ENCODE measurements around the gene GATB.

Gene GATB, protein sequence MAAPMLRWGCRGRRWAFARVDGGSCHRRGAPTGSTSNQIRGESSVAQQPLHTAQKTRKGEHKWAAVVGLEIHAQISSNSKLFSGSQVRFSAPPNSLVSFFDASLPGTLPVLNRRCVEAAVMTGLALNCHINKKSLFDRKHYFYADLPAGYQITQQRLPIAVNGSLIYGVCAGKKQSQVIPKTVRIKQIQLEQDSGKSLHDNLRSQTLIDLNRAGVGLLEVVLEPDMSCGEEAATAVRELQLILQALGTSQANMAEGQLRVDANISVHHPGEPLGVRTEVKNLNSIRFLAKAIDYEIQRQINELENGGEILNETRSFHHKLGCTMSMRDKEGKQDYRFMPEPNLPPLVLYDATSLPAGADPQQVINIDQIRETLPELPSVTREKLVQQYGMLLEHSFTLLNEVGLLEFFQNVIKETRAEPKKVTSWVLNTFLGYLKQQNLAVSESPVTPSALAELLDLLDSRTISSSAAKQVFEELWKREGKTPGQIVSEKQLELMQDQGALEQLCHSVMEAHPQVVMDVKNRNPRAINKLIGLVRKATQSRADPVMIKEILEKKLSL

DNA sequence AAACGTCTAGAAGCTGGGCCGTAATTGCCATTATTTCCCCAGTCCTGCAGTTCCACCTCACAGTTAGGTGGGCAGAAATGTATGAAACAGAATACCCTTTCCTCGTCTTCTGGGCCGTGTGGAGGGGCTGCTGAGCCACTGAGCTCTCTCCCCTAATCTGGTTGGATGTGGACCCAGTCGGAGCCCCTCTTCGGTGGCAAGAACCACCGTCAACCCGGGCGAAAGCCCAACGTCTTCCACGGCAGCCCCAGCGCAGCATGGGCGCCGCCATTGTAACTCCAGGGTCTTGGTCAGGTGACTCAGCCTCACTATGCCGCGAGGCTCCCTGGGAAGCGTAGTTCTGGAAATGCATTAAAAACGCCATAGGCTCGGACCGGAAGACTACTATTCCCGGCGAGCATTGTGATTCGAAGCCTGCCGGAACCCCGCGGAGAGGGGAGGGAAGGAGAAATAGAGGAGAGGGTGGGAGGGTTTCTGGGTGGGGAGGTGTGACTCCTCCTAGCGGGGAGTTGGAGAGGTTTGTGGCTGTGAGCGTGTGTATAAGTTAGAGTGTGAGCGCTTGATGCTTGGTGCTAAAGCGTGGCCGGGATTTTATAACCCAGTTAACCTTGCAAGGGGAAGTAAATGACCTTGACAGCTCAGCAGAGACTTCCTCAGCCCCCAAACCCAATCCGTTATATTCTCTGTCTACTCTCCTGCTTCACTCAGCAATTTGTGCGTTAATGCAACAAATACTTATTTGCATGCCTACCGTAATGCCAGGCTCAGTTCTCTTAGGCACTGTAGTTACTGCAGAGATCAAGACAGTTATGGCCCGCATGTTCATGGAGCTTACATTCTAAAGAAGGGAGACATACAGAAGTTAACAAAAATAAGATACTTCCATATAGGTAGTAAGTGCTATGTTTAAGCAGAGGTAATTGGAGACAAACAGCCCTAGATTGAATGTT is at the start of gene GATB:
Gene GATB, minus strand, starts transcription at position 296 of the 950 bp plus-strand sequence. Its CDS starts 25 bp downstream, at position 271.
- DNase-seq: peak; percentile 58

DNA sequence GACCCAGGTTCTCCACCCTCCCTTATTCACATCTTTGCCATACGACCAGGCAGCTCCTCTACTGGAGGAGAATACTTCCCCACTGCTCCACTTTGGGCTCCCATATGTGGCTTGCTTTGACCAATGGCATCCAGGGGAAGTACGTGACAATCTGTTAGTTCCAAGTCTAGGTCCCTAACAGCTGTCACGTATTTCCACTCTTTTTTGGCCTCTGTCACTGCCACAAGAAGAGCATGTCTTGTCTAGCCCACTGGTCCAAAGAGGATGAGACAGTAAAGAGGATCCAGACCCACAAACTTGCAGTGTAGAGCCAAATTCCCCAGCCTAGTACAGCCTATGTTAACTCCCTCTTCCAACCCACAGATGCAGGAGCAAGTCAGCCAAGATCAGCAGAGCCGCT is 49.7 kb upstream of the GATB start:
- DNase-seq: no peak

DNA sequence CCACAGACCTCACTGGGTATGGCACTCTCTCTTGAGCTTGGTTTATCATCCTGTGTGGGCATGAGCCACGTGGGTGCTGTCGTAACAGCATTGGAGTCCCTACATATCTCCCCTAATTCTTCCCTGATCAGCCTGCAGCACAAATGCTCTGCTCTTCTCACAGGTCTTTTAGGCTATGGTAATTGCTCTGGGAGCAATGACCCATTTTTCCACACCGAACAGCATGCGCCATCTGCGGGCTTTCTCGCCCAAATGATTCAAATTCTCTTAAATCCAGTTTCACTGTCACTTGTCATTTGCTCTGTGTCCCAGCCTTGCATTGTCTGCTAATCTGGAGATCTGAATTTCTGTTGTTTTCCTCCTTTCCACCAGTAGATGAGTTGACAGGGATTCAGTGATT is 48.9 kb upstream of the GATB start:
- no peak for DNase-seq

- no peak for DNase-seq
Measured at GRCh38 chr4:151808542-151808941, 47.7 kb upstream of the GATB start.

DNA sequence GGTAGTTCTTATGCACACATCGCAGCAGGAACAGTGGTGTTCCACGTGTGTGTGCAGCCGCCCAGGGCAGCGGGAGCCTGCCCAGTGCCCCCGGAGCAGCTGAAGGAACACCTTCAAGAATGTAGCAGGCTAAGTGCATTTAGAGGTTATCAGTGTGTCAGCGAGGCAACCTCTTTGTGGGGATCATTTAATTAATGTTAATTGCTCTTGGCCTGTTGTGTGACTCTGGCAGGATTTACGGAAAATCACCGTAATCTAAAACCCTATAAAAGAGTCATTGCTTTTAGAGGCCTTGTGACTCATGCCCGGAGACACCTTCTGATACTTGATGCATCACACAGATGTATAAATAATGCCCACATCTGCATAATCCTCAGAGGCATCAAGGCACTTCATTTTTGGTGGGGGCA is 47.3 kb upstream of the GATB start:
- DNase-seq: no peak

GRCh38 chr4:151807220-151807619 is 46.4 kb upstream of the GATB start:
- no peak for DNase-seq

DNA sequence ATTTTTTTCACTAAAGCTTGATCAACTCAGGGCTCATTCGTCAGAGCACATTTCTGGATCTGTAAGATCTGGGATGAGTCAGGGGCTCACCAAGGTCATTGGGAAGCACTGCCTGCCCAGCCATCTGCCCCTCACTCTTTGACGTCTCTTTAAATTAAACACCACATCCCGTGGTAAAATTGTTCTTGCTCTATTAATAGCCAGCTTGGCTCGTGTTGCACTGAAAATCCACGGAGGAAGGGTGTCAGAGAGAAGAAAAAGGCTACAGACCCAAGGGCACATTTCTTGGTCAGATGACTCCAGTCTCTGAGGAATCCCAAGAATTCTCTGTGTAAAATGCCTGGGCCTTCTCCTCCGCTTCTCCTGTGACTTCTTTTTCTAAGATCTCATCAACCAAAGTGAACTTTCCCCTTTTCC is 45.7 kb upstream of the GATB start:
- DNase-seq: no peak

GRCh38 chr4:151804821-151805220 is 44.0 kb upstream of the GATB start:
- DNase-seq: no peak

GRCh38 chr4:151804086-151804630 is 43.4 kb upstream of the GATB start:
- DNase-seq: no peak

DNA sequence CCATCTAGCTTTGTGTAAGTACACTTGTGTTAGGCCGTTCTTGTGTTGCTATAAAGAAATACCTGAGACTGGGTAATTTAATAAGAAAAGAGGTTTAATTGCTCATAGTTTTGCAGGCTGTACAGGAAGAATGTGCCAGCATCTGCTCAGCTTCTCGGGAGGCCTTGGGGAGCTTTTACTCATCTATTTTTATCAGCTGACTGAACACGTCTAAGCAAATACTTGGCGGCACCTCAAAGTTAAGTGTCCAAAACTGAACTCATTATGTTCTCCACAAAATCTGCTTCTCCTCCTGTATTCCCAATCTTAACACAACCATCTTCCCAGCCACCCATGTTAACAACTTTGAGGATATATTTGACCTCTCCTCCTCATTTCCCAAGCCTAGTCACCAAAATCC is 42.4 kb upstream of the GATB start:
- DNase-seq: no peak

- no peak for DNase-seq
Measured at GRCh38 chr4:151801547-151802516, 41.0 kb upstream of the GATB start.

DNA sequence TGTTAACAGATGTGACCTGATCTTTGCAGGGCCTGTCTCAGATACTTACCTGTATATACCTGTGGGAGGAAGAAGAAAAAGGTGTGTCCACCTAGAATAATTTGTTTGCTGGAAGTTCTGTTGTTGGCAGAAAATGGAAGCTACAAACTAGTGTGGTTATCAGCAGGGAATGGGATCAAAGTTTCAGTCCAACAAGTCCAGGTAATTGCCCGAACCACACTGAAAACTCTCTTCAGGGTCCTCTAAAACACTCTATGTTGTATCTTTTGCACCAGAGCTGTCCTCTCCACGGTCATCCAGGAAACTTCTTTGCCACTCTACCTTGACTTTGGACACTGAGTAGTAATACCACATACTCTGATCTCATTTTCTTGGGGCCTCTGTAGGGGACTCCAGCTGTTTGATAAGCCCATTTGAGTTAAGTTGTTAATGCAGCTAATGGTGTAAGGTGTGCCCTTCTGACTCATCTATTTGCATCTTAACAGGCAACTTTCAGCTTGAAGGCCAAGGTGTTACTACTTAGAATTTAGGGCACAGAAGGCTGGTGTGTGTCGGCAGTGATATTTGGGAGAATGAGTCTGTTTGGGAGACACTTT is 38.7 kb upstream of the GATB start:
- no peak for DNase-seq

DNA sequence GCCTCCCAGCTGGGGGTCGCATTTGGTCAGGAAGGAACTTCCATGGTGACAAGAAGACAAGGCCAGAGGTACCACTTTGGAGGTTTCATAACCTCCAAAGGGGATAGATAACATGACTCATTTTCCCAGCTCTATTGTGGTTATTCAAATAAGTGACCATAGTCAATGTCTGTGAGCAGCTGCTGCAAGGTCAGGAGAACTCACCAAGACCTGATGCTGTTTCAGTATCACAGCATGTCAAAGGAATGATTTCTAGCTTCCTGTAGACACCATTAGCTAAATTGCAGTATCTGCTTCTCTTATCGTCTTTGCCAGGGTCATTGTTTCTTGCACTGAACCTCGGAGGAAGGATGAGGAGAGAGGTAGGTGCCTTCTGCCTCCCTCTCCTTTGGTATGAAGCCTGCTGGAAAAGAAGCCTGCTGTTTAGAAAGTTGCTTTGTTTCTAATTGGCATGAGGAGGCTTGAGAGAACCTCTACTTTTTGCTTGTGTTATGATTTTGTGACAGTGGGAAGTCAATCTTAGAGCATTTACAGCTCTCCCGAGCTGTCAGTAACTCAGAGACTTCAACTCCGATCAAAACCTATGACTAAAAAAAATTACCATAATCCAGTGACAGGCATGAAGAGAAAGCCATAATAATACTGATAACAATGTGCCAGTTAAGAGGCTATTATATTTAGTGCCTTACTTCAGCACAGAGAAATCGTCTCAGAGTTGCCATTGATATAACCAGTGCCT is 38.0 kb upstream of the GATB start:
- DNase-seq: no peak

GRCh38 chr4:151797853-151798252 is 37.0 kb upstream of the GATB start:
- no peak for DNase-seq

- DNase-seq: no peak
Measured at GRCh38 chr4:151797131-151797530, 36.3 kb upstream of the GATB start.

- no peak for DNase-seq
Measured at GRCh38 chr4:151796106-151796505, 35.3 kb upstream of the GATB start.

GRCh38 chr4:151792995-151793394 is 32.2 kb upstream of the GATB start:
- DNase-seq: no peak

GRCh38 chr4:151792530-151792929 is 31.7 kb upstream of the GATB start:
- DNase-seq: no peak

- no peak for DNase-seq
Measured at GRCh38 chr4:151788021-151788420, 27.2 kb upstream of the GATB start.

DNA sequence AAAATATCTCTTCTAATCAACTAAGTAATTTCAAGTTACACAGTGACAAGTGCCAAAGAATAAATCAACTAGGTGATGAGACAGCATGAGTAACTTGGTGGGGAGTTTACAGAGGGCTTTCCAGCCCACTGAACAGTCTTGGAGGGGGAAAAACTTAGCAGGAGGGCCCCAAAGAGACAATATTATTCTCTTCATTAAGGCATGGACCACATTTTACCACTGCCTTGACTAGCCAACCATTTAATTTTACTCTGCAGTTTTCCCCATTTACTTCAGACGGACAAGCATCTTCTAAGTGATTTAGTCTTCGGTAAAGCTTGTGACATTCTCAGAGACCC is 25.3 kb upstream of the GATB start:
- no peak for DNase-seq
